OCI-LY3 (cell line): ENCODE data around the gene AGBL4.

Experiments used
- H2AFZ ChIP-seq: fragments of 200-600, 300-600 bp; shearing (Covaris generic); 2 replicates; pipeline ENCODE4 v1.6.0; 2014; ENCODE audit warnings: antibody characterized with exemption, low read depth, low read length
- H3K27ac ChIP-seq: fragments of 200-600, 300-600 bp; sonication (generic); 2 replicates; pipeline ENCODE4 v1.5.1; 2014; ENCODE audit warnings: mild to moderate bottlenecking, low read length, moderate library complexity, mixed read lengths
- H3K27me3 ChIP-seq: fragments of 200-600, 300-600 bp; sonication (generic); 2 replicates; pipeline ENCODE4 v1.6.1; 2014; ENCODE audit warnings: low read depth, low read length, mixed read lengths
- H3K36me3 ChIP-seq: fragments of 200-600, 300-600 bp; sonication (generic); replicated peaks from 2 replicates; pipeline ENCODE3; 2014; ENCODE audit warnings: low read depth, low read length, mixed read lengths
- H3K4me1 ChIP-seq: fragments of 300-600, 200-600 bp; sonication (generic); 2 replicates; pipeline ENCODE4 v1.6.1; 2014; ENCODE audit warnings: low read length, mixed read lengths
- H3K4me2 ChIP-seq: fragments of 200-600, 300-600 bp; sonication (generic); 2 replicates; pipeline ENCODE4 v1.6.1; 2014; ENCODE audit warnings: low read length, mixed read lengths
- H3K4me3 ChIP-seq: fragments of 300-600, 200-600 bp; sonication (generic); 2 replicates; pipeline ENCODE4 v1.5.1; 2014; ENCODE audit warnings: antibody characterized with exemption, mild to moderate bottlenecking, low read length, moderate library complexity
- H3K79me2 ChIP-seq: fragments of 300-600, 200-600 bp; shearing (Covaris generic); 2 replicates; pipeline ENCODE4 v1.6.1; 2014; ENCODE audit warnings: mild to moderate bottlenecking, low read length, mixed read lengths
- H3K9ac ChIP-seq: fragments of 300-600, 200-600 bp; shearing (Covaris generic); 2 replicates; pipeline ENCODE4 v1.6.0; 2014; ENCODE audit warnings: mild to moderate bottlenecking, low read length, moderate library complexity
- H3K9me3 ChIP-seq: fragments of 200-600, 300-600 bp; shearing (Covaris generic); 2 replicates; pipeline ENCODE4 v1.6.1; 2014; ENCODE audit warnings: low read length, mixed read lengths; ENCODE audit not compliant: insufficient read depth
- H4K20me1 ChIP-seq: fragments of 200-600, 300-600 bp; sonication (generic); 2 replicates; pipeline ENCODE4 v1.6.1; 2016; ENCODE audit warnings: low read length, mixed read lengths; ENCODE audit not compliant: insufficient read depth
- EZH2phosphoT487 ChIP-seq: fragments of 200-600 bp; shearing (Covaris generic); IDR thresholded peaks from 2 replicates; pipeline ENCODE4 v1.6.1; 2018; ENCODE audit warnings: antibody characterized with exemption, mixed run types, low read depth
- TF ChIP-seq, protein P1 (sequence below): fragments of 200-600, 300-600 bp; sonication (generic); IDR thresholded peaks from 2 replicates; pipeline ENCODE4 v1.5.1; 2014; ENCODE audit warnings: antibody characterized with exemption, low read length, low read depth

Gene AGBL4

GRCh38 chr1:48675251-48675650 lies 1348.5 kb downstream of the AGBL4 start:
- no peak overlapping the region; the same call in 1 of the 2 replicates for H3K4me3 ChIP-seq
- H2AFZ ChIP-seq: no peak overlapping the region
- H3K79me2 ChIP-seq: no peaks in the 10 kb centered on the region
- no peaks in the 10 kb centered on the region for H3K9me3 ChIP-seq
- no peaks in the 10 kb centered on the region for H3K27me3 ChIP-seq
- peaks cover 65% of the 10 kb centered on the region for H3K4me1 ChIP-seq
- no peaks in the 10 kb centered on the region for H3K36me3 ChIP-seq
- peak overlapping the region; percentile 80; the same call in 1 of the 2 replicates for H3K9ac ChIP-seq
- TF ChIP-seq, protein P1, sequence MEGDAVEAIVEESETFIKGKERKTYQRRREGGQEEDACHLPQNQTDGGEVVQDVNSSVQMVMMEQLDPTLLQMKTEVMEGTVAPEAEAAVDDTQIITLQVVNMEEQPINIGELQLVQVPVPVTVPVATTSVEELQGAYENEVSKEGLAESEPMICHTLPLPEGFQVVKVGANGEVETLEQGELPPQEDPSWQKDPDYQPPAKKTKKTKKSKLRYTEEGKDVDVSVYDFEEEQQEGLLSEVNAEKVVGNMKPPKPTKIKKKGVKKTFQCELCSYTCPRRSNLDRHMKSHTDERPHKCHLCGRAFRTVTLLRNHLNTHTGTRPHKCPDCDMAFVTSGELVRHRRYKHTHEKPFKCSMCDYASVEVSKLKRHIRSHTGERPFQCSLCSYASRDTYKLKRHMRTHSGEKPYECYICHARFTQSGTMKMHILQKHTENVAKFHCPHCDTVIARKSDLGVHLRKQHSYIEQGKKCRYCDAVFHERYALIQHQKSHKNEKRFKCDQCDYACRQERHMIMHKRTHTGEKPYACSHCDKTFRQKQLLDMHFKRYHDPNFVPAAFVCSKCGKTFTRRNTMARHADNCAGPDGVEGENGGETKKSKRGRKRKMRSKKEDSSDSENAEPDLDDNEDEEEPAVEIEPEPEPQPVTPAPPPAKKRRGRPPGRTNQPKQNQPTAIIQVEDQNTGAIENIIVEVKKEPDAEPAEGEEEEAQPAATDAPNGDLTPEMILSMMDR: no peak
- TF ChIP-seq EZH2phosphoT487: no peak
- peak overlapping the region; percentile 96 for H3K27ac ChIP-seq
- H4K20me1 ChIP-seq: no peaks in the 10 kb centered on the region
- H3K4me2 ChIP-seq: peak overlapping the region; percentile 91

GRCh38 chr1:48674641-48675040 lies 1349.1 kb downstream of the AGBL4 start:
- TF ChIP-seq, protein P1: no peak
- TF ChIP-seq EZH2phosphoT487: no peak

GRCh38 chr1:48673332-48674105 lies 1350.2 kb downstream of the AGBL4 start:
- no peak overlapping the region for H3K27ac ChIP-seq
- peaks cover 48% of the 10 kb centered on the region for H3K4me1 ChIP-seq
- H3K9ac ChIP-seq: no peak overlapping the region
- H3K4me3 ChIP-seq: no peak overlapping the region
- H3K36me3 ChIP-seq: no peaks in the 10 kb centered on the region
- TF ChIP-seq, protein P1: no peak
- no peaks in the 10 kb centered on the region for H3K27me3 ChIP-seq
- no peaks in the 10 kb centered on the region for H3K9me3 ChIP-seq
- no peaks in the 10 kb centered on the region for H4K20me1 ChIP-seq
- H3K4me2 ChIP-seq: no peak overlapping the region
- H2AFZ ChIP-seq: no peak overlapping the region
- no peaks in the 10 kb centered on the region for H3K79me2 ChIP-seq

More at GRCh38 chr1:48674641-48675040, 1349.1 kb downstream of the AGBL4 start:
- Histone ChIP-seq H3K36me3 (no peaks in the 10 kb centered on the region), H3K27ac (peak overlapping the region; percentile 96), H3K27me3 (no peaks in the 10 kb centered on the region), H4K20me1 (no peaks in the 10 kb centered on the region), H2AFZ (no peak overlapping the region), H3K9me3 (no peaks in the 10 kb centered on the region), H3K4me3 (no peak overlapping the region; the same call in 1 of the 2 replicates), H3K4me1 (peaks cover 59% of the 10 kb centered on the region), H3K9ac (peak overlapping the region; percentile 80; the same call in 1 of the 2 replicates), H3K4me2 (peak overlapping the region; percentile 91; the same call in 1 of the 2 replicates), H3K79me2 (no peaks in the 10 kb centered on the region)

GRCh38 chr1:48671578-48671977 lies 1352.2 kb downstream of the AGBL4 start:
- H3K4me1 ChIP-seq: peaks cover 28% of the 10 kb centered on the region
- H2AFZ ChIP-seq: no peak overlapping the region
- H3K9ac ChIP-seq: no peak overlapping the region
- H3K27ac ChIP-seq: no peak overlapping the region
- H3K9me3 ChIP-seq: no peaks in the 10 kb centered on the region
- H3K79me2 ChIP-seq: no peaks in the 10 kb centered on the region
- no peak overlapping the region for H3K4me3 ChIP-seq
- H3K27me3 ChIP-seq: no peaks in the 10 kb centered on the region
- no peaks in the 10 kb centered on the region for H3K36me3 ChIP-seq
- H3K4me2 ChIP-seq: no peak overlapping the region
- no peak for TF ChIP-seq EZH2phosphoT487
- TF ChIP-seq, protein P1: no peak
- no peaks in the 10 kb centered on the region for H4K20me1 ChIP-seq
